Measurements from ENCODE around the gene MBD2.
"Not testable (repeated sequence)": the region's sequence is repeated elsewhere in the genome, so short reads cannot be mapped to it uniquely, and the experiment has no call there.

Gene MBD2, protein sequence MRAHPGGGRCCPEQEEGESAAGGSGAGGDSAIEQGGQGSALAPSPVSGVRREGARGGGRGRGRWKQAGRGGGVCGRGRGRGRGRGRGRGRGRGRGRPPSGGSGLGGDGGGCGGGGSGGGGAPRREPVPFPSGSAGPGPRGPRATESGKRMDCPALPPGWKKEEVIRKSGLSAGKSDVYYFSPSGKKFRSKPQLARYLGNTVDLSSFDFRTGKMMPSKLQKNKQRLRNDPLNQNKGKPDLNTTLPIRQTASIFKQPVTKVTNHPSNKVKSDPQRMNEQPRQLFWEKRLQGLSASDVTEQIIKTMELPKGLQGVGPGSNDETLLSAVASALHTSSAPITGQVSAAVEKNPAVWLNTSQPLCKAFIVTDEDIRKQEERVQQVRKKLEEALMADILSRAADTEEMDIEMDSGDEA

DNA sequence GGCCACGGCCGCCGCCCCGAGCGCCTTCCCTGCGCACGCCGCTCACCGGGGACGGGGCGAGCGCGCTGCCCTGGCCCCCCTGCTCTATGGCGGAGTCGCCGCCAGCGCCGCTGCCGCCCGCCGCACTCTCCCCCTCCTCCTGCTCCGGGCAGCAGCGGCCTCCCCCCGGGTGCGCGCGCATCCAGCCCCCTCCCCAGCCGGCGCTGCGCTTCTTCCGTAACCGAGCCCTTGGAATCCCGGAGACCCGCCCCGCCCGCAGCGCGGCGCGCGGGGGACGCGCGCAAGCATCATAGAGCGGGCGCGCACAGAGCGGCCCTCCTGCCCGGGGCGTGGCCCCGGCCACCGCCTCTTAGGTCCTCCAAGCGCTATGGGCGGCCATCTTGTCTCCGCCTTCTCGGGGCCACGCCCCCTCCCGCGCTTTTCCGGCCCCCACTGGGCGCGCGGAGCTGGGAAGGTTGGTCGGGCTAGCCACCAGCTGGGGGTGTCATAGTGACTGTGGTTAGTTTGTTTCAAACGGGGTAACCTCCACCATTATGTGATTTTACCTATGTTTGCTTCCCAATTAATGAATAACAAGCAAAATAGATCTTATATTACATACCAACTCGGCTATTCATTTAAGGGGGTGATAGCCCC, at the start of gene MBD2:
Gene MBD2, minus strand, starts transcription at position 291 of the 636 bp plus-strand sequence. Its CDS starts 110 bp downstream, at position 181.
- in situ Hi-C loops (cut with MboI; ENCODE audit: low sequenced_read_pairs) = no loop called here

DNA sequence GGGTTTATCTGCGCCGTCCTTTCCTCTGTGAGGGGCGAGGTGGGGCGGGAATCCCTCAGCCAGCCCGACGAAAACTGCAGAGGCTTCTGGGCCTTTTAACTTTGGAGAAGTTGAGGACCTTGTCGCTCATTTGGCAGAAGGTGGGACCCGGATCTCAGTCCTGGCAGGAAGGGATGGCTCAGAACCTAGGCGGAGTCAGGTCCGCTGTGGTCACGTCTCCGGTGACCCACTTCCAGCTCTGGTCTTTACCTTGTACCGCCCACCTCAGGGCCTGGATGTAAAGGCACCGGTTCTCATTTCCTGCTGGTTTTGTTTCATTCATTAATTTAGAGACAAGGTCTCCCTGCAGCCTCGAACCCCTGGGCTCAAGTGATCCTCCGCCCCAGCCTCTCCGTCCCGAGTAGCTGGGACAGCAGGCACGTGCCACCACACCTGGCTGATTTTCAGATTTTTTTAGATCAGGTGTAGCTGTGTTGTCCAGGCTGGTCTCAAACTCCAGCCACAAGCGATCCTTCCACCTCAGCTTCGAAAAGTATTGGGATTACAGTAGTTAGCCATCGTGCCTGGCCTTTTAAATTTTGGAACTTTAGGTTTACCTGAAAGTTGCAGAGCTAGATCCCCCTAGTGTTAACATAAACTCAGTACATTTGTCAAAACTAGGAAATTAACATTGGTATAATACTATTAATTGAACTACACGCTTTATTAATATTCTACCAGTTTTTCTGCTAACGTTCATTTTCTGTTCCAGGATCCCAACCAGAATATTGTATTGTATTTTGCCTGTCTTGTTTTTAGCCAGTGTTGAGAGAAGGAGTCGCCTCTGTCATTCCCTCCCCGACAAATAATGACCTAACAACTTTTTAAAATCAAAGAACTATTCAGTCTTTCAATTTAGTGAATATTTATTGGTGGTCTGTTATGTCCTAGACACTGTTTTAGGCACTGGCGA, 45.7 kb upstream of the MBD2 start:
- in situ Hi-C loops (cut with MboI; ENCODE audit: low sequenced_read_pairs) = no loop called here

DNA sequence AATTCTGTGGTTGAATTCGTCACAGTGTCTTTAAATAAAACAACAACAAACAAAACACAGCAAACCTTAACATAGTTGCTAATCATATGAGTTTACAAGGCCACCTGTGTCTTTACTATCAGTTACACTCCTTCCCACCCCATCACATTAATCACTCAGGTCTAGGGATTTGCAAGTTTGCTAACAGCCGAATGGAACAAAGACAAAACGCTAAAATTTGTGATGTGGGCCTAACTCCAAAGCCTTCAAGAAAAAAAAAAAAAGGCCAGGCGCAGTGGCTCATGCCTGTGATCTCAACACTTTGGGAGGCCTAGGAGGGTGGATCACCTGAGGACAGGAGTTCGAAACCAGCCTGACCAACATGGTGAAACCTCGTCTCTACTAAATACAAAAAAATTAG, 44.3 kb upstream of the MBD2 start:
- in situ Hi-C loops (cut with MboI; ENCODE audit: low sequenced_read_pairs) = no loop called here

DNA sequence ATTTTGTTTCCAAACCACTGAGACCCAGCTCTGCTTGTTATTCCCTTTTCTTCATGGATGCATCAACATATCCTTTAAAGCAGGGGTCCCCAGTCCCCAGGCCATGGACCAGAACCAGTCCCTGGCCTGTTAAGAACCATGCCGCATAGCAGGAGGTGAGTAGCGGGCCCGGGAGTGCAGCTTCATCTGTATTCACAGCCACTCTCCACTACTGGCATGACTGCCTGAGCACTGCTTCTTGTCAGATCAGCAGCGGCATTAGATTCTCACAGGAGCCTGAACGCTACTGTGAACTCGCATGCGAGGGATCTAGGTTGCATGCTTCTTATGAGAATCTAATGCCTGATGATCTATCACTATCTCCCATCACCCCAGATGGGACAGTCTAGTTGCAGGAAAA, 43.2 kb upstream of the MBD2 start:
- in situ Hi-C loops (cut with MboI; ENCODE audit: low sequenced_read_pairs) = no loop called here

DNA sequence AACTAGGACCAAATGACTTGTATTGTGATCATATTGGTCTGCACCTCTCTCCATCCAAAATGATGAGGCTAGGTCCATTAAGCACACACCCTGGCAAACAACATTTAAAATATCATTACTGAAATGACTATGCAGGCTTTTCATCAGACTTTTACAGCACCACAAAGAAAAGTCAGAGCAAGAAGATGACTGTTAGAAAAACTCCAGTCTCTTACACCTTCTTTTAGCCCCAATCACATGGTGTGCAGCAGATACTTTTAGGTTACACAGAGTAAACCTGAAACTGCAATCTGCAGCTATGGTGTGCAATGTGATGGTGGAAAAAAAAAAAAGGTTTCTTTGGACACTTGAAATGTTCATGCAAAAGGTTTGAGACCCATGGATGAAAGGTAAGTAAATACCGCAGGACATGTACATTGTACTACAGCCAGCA, 39.5 kb upstream of the MBD2 start:
- in situ Hi-C loops (cut with MboI; ENCODE audit: low sequenced_read_pairs) = no loop called here

- in situ Hi-C loops (cut with MboI; ENCODE audit: low sequenced_read_pairs) = no loop called here
Measured at GRCh38 chr18:54261894-54262293, 37.4 kb upstream of the MBD2 start.

DNA sequence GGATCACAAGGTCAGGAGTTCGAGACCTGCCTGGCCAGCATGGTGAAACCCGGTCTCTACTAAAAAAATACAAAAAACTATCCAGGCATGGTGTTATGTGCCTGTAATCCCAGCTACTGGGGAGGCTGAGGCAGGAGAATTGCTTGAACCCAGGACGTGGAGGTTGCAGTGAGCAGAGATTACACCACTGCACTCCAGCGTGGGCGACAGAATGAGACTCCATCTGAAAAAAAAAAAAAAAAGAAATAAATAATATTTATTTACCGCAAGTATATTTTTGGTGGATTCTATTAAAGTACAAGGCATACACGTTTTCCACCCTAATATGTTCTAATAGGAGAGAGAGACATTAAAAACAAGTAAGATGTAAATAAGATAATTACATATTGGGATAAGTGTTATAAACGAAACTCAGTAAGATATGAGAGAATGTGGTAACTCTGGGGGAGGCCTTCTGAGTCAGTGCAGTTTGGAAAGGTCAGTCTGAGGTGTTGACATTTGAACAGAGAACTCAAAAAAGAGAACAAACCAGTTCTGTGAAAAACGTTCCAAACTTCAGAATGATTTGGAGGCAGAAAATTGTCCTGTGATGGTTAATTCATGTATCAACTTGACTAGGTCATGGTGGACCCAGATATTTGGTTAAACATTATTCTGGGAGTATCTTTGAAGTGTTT, 36.1 kb upstream of the MBD2 start:
- in situ Hi-C loops (cut with MboI; ENCODE audit: low sequenced_read_pairs) = no loop called here

- in situ Hi-C loops (cut with MboI; ENCODE audit: low sequenced_read_pairs) = not testable (repeated sequence)
Measured at GRCh38 chr18:54257818-54258217, 33.3 kb upstream of the MBD2 start.

DNA sequence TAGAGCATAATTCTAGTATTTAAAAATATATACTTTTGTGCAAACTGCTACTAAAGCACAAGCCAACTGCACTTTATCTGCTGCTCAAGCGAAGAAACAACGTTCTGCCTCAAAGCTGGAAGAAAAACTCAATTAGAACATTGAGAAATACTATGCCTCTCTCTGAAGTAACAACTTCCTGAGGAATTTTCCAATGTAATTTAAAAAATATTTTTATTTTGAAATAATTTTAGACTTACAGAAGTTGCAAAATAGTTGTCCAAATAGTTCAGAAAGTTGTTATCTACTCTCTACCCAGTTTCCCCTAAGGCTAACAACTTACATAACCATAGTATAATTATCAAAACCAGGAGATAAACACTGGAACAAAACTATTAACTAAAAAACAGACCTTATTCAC, 32.5 kb upstream of the MBD2 start:
- in situ Hi-C loops (cut with MboI; ENCODE audit: low sequenced_read_pairs) = no loop called here

- in situ Hi-C loops (cut with MboI; ENCODE audit: low sequenced_read_pairs) = no loop called here
Measured at GRCh38 chr18:54255141-54255540, 30.7 kb upstream of the MBD2 start.

DNA sequence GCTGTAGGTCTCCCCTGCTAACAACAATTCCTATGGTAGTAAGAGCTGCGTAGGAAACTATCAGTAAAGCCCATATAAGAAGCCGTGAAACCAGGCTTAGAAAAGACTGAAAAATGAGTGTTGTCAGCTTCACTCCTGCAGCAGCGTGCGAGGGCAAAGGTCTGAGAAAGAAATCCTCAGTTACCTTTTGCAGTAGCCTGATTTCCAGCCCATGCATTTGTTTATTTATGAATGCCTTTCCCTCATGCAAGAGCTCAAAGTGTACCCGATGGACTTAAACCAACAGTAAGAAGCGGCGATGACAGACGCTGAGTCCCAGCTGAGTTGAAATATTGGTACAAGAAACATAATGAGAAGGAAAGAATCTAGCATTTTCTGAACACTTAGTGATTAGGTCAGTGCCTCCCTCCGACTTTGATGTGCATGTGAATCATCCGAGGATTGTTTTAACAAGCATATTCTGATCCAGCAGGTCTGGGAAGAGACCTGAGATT, 29.8 kb upstream of the MBD2 start:
- in situ Hi-C loops (cut with MboI; ENCODE audit: low sequenced_read_pairs) = no loop called here

GRCh38 chr18:54251606-54252390, 27.3 kb upstream of the MBD2 start:
- in situ Hi-C loops (cut with MboI; ENCODE audit: low sequenced_read_pairs) = no loop called here

GRCh38 chr18:54250846-54251261, 26.4 kb upstream of the MBD2 start:
- in situ Hi-C loops (cut with MboI; ENCODE audit: low sequenced_read_pairs) = no loop called here

- in situ Hi-C loops (cut with MboI; ENCODE audit: low sequenced_read_pairs) = no loop called here
Measured at GRCh38 chr18:54247511-54248175, 23.2 kb upstream of the MBD2 start.

DNA sequence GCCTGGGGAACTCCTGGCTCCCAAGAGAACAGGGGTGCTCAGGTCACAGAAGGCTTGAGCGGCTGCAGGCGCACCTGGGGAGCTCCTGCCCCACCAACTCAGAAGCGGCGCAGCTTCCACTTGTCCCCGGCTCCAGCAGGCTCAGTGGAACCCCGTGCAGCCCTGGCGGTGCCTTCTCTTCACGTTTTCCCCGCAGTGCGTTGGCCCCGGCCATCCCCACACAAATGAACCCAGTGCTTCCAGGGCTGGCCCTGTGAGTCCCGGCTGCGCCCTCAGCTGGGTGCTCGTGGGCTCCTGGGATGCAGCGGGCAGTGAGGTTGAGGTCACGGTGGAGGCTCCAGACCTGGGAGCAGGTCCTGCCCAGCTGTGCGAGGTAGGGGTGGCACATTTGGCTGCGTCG, 17.9 kb upstream of the MBD2 start:
- in situ Hi-C loops (cut with MboI; ENCODE audit: low sequenced_read_pairs) = no loop called here

DNA sequence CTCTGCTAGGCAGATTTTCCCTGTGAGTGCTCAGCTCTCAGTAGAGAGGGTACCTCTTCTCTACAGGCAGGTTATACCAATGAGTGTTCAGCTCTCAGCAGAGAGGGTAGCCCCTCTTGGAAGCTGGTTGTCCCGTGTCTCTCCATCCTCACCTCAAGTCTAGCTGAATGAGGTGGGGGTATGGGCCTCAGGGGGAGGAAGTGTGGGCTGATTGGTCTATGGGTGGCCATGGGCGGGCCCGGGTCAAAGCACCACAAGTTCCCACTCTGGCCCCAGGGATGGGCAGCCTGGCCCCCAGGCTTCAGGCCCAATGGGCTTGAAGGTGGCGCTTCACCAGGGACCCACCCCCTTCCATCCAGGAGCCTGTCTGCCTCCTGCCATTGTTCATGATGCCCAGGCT, 17.0 kb upstream of the MBD2 start:
- in situ Hi-C loops (cut with MboI; ENCODE audit: low sequenced_read_pairs) = no loop called here

- in situ Hi-C loops (cut with MboI; ENCODE audit: low sequenced_read_pairs) = no loop called here
Measured at GRCh38 chr18:54240629-54241107, 16.2 kb upstream of the MBD2 start.

DNA sequence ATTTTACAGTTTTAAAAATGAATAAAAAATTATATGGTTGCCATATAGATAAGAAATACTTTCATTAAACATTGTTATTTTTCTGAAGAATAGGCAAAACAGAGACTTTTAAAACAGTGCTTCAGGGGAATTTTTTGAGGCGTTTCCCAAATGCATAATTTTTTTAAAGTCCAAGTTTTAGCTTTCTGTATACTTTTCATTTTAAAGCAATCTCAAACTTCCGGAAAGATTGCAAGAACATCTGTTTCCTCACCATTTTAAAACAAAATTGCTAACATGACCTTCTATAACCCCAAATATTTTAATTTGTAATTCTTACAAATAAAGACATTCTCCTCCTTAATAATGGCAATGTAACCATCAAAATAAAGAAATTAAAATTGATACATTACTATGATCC, 15.1 kb upstream of the MBD2 start:
- in situ Hi-C loops (cut with MboI; ENCODE audit: low sequenced_read_pairs) = no loop called here

- in situ Hi-C loops (cut with MboI; ENCODE audit: low sequenced_read_pairs) = no loop called here
Measured at GRCh38 chr18:54239091-54239490, 14.6 kb upstream of the MBD2 start.
